HCT116 (cell line): ENCODE results near the gene EIF3A. TPM values are rescaled to one million over a fixed set of nuclear protein-coding genes. Genes with fewer than 3 reads are reported as not detected.

Experiments
- ATAC-seq: fragments of 200-7000 bp; cut with Tn5 transposase; 2 replicates; pipeline ENCODE4 v1.9.1; 2020; ENCODE audit warnings: mild to moderate bottlenecking, moderate library complexity
- BruUV-seq: library from RNA; stranded (reverse); fragments of 400-500 nt; replicated peaks from 2 replicates; lab custom pipeline; 2021; lab: Mats Ljungman, UMichigan
- CTCF ChIA-PET: fragments of 300-600 bp; sonication (Branson Sonifier 250); formaldehyde crosslinking; loops from one replicate; lab custom pipeline; 2021; ENCODE audit warnings: antibody characterized with exemption; lab: Charles Lee
- POLR2A ChIA-PET: fragments of 300-600, 350-600 bp; sonication (Branson Sonifier 250); formaldehyde crosslinking; loops from one replicate; lab custom pipeline; 2021; ENCODE audit warnings: antibody characterized with exemption; lab: Charles Lee
- RAD21 ChIA-PET, 2 experiments: fragments of 300-600 bp; sonication (Branson Sonifier 250); formaldehyde crosslinking; loops; one replicate each; lab custom pipeline; 2023; ENCODE audit warnings: low total read pairs in 2 of 2; ENCODE audit not compliant: uncharacterized antibody in 2 of 2, unreplicated experiment in 2 of 2, low non-redundant PET in 1 of 2; lab: Charles Lee
- DNase-seq: peaks from one replicate; pipeline ENCODE4 v3.0.0-alpha.2; 2010; ENCODE audit warnings: low read depth, low spot score
- H2AFZ ChIP-seq: fragments of 200-600 bp; shearing (Covaris generic), sonication (generic); 2 replicates; pipeline ENCODE4 v1.6.1; 2017; ENCODE audit warnings: low read depth, mixed run types, mixed read lengths, antibody characterized with exemption, low read length; ENCODE audit not compliant: poor library complexity, severe bottlenecking
- H3K27ac ChIP-seq: 2 replicates; pipeline ENCODE4 v1.5.1; 2012; ENCODE audit warnings: low read depth, low read length
- H3K27me3 ChIP-seq: fragments of 200-600 bp; sonication (generic); 2 replicates; pipeline ENCODE4 v1.6.1; 2016; ENCODE audit warnings: mixed run types, low read length, mixed read lengths; ENCODE audit not compliant: insufficient read depth
- H3K36me3 ChIP-seq, 2 experiments: fragments of 200-500 bp in 1 of 2; fragments of 200-600 bp in 1 of 2; sonication (Bioruptor generic) in 1 of 2; sonication (generic) in 1 of 2; 2 replicates each; pipeline versions ENCODE4 v1.5.1 to v1.6.1; 2014 to 2016; ENCODE audit warnings: low read length in 2 of 2, inconsistent platforms in 1 of 2, mixed read lengths in 1 of 2, mixed run types in 1 of 2; ENCODE audit not compliant: insufficient read depth in 2 of 2, control insufficient read depth in 1 of 2
- H3K4me1 ChIP-seq, 2 experiments: fragments of 200-600 bp in 1 of 2; sonication (generic) in 1 of 2; 2 replicates each; pipeline versions ENCODE4 v1.5.1 to v1.6.1; 2012 to 2017; ENCODE audit warnings: low read length in 2 of 2, inconsistent platforms in 1 of 2, mild to moderate bottlenecking in 1 of 2, mixed read lengths in 1 of 2, mixed run types in 1 of 2, moderate library complexity in 1 of 2; ENCODE audit not compliant: insufficient read depth in 2 of 2, control insufficient read depth in 1 of 2
- H3K4me2 ChIP-seq: fragments of 200-600 bp; sonication (generic); 2 replicates; pipeline ENCODE4 v1.6.1; 2017; ENCODE audit warnings: mixed run types, low read length, mixed read lengths
- H3K4me3 ChIP-seq, 2 experiments: fragments of 200-600 bp in 1 of 2; sonication (generic) in 1 of 2; replicated peaks in 1 of 2; 2 replicates each; pipeline ENCODE4 v1.5.1; 2011 to 2016; ENCODE audit warnings: low read length in 2 of 2, control low read depth in 1 of 2, low read depth in 1 of 2, mild to moderate bottlenecking in 1 of 2, mixed read lengths in 1 of 2, mixed run types in 1 of 2
- H3K79me2 ChIP-seq: fragments of 200-600 bp; sonication (generic); 2 replicates; pipeline ENCODE4 v1.6.1; 2017; ENCODE audit warnings: mild to moderate bottlenecking, mixed run types, low read length, moderate library complexity, mixed read lengths; ENCODE audit not compliant: insufficient read depth
- H3K9ac ChIP-seq: fragments of 200-600 bp; sonication (generic); 2 replicates; pipeline ENCODE4 v1.6.1; 2016; ENCODE audit warnings: low read length, mixed read lengths
- H3K9me2 ChIP-seq: fragments of 200-600 bp; sonication (generic), shearing (Covaris generic); 2 replicates; pipeline ENCODE4 v1.6.1; 2017; ENCODE audit warnings: mixed run types, mild to moderate bottlenecking, moderate library complexity; ENCODE audit not compliant: insufficient read depth
- H3K9me3 ChIP-seq, 2 experiments: fragments of 200-500 bp in 1 of 2; fragments of 200-600 bp in 1 of 2; sonication (Bioruptor generic) in 1 of 2; sonication (generic) in 1 of 2; 2 replicates each; pipeline ENCODE4 v1.6.1; 2014 to 2017; ENCODE audit warnings: low read length in 2 of 2, mixed read lengths in 2 of 2, inconsistent platforms in 1 of 2, low read depth in 1 of 2, mild to moderate bottlenecking in 1 of 2, mixed run types in 1 of 2, moderate library complexity in 1 of 2; ENCODE audit not compliant: control insufficient read depth in 1 of 2, insufficient read depth in 1 of 2
- H4K20me1 ChIP-seq: fragments of 200-600 bp; sonication (generic), shearing (Covaris generic); 2 replicates; pipeline ENCODE4 v1.6.1; 2017; ENCODE audit warnings: mixed run types, mild to moderate bottlenecking, moderate library complexity; ENCODE audit not compliant: insufficient read depth
- ATF3 ChIP-seq: IDR thresholded peaks from 2 replicates; pipeline ENCODE4 v1.6.1; 2012
- CBX3 ChIP-seq: IDR thresholded peaks from 2 replicates; pipeline ENCODE4 v1.6.1; 2012; ENCODE audit warnings: low read depth
- CEBPB ChIP-seq: IDR thresholded peaks from 2 replicates; pipeline ENCODE4 v1.6.1; 2012; ENCODE audit warnings: low read depth
- EGR1 ChIP-seq: IDR thresholded peaks from 2 replicates; pipeline ENCODE4 v1.6.1; 2012; ENCODE audit warnings: low read depth
- EZH2 ChIP-seq: fragments of 200-600 bp; sonication (generic); IDR thresholded peaks from 2 replicates; pipeline ENCODE4 v1.6.1; 2017; ENCODE audit warnings: antibody characterized with exemption, mixed run types
- EZH2phosphoT487 ChIP-seq: fragments of 200-600 bp; IDR thresholded peaks from 2 replicates; pipeline ENCODE4 v1.6.1; 2018; ENCODE audit warnings: antibody characterized with exemption, borderline replicate concordance
- JUND ChIP-seq: IDR thresholded peaks from 2 replicates; pipeline ENCODE4 v1.6.1; 2012
- POLR2A ChIP-seq: IDR thresholded peaks from 2 replicates; pipeline ENCODE4 v1.7.0; 2011; ENCODE audit warnings: borderline replicate concordance; ENCODE audit not compliant: insufficient read depth, insufficient read length; ENCODE audit errors: extremely low read depth
- POLR2AphosphoS5 ChIP-seq: IDR thresholded peaks from 2 replicates; pipeline ENCODE4 v1.6.1; 2011; ENCODE audit warnings: mild to moderate bottlenecking, low read depth, low read length, moderate library complexity
- RAD21 ChIP-seq: IDR thresholded peaks from 2 replicates; pipeline ENCODE4 v1.6.1; 2012; ENCODE audit warnings: low read depth, mild to moderate bottlenecking
- SIN3A ChIP-seq: IDR thresholded peaks from 2 replicates; pipeline ENCODE4 v1.6.1; 2012; ENCODE audit warnings: low read depth
- SRF ChIP-seq: IDR thresholded peaks from 2 replicates; pipeline ENCODE4 v1.6.1; 2012; ENCODE audit warnings: low read depth
- YY1 ChIP-seq: IDR thresholded peaks from 2 replicates; pipeline ENCODE4 v1.6.1; 2011; ENCODE audit warnings: low read length, low read depth, moderate library complexity, mild to moderate bottlenecking; ENCODE audit not compliant: insufficient replicate concordance; ENCODE audit errors: extremely low read depth
- ZBTB33 ChIP-seq: IDR thresholded peaks from 2 replicates; pipeline ENCODE4 v1.6.1; 2011; ENCODE audit warnings: mild to moderate bottlenecking, low read length, moderate library complexity; ENCODE audit not compliant: insufficient replicate concordance; ENCODE audit errors: extremely low read depth
- ZFX ChIP-seq: fragments of 450-650 bp; IDR thresholded peaks from 2 replicates; pipeline ENCODE4 v1.6.1; 2017
- intact Hi-C: fragments of 100-400 bp; cut with micrococcal nuclease; formaldehyde crosslinking; loops from 2 replicates; pipeline ENCODE4 v1.10.0; 2022
- total RNA-seq: library from RNA; stranded (reverse); gene quantifications from one replicate; pipeline ENCODE4 v1.2.1, GENCODE V29; 2021; ENCODE audit not compliant: unreplicated experiment
- TF ChIP-seq, protein P1 (sequence below): IDR thresholded peaks from 2 replicates; pipeline ENCODE4 v1.6.1; 2012

Gene EIF3A
- total RNA-seq, 1 experiment from 2014 or later = 271 TPM

DNA sequence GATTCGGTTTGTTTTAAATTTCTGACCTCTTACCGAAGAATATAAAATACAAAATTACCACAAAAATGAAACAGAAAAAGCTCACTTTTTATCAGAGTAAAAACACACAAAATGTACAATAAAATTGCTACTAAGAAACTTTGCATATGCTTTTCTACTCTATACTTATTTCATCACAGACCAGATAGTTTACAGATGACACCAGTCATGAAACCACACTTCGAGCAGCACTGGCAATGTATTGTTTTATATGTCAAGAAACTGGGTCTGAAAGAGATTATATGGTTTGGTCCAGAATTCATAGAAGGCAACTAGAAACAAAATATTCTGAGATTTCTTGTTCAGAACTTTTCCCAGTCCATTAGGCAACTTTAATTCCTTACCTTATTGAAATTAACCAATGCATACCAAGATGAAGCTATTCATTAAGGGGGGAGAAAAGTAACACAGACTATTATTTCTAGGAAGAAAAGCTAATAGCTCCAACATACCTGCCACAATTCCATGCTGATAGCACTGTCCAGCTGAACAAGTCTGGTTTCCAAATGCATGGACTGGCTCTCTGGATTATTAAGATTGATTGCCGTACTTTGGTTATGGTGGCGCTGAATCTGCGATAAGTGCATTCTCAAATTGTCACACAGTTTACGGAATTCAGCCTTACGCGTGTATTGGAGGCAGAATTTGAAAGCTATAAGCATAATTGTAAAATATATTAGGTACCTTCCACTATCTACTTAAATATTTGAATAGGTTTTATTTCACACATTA lies 10.0 kb downstream of the EIF3A start:
- Histone ChIP-seq H2AFZ (no peak overlapping the region), H3K9me2 (no peaks in the 10 kb centered on the region), H3K79me2 (peaks cover 100% of the 10 kb centered on the region), H3K4me2 (no peak overlapping the region), H3K36me3 (peaks cover 65 to 83% of the 10 kb centered on the region in 2 experiments), H3K27ac (no peak overlapping the region), H3K4me1 (no peaks in the 10 kb centered on the region), H3K4me3 (no peak overlapping the region), H3K9me3 (no peaks in the 10 kb centered on the region), H3K27me3 (no peaks in the 10 kb centered on the region), H4K20me1 (peaks cover 63% of the 10 kb centered on the region), H3K9ac (no peak overlapping the region)
- ATAC-seq = no peak
- ChIA-PET POLR2A (no interaction called here), RAD21 (no interaction called here), CTCF (no interaction called here)
- no TSS peak for BruUV-seq
- no peak for TF ChIP-seq SRF
- no peak for TF ChIP-seq CEBPB
- TF ChIP-seq, protein P1, sequence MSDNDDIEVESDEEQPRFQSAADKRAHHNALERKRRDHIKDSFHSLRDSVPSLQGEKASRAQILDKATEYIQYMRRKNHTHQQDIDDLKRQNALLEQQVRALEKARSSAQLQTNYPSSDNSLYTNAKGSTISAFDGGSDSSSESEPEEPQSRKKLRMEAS = no peak
- TF ChIP-seq EZH2phosphoT487 = no peak
- no peak for TF ChIP-seq POLR2AphosphoS5
- TF ChIP-seq CBX3 = no peak
- TF ChIP-seq YY1 = no peak
- TF ChIP-seq ATF3 = no peak
- no peak for TF ChIP-seq EGR1
- no peak for TF ChIP-seq POLR2A
- no peak for TF ChIP-seq RAD21
- no peak for TF ChIP-seq ZFX
- TF ChIP-seq SIN3A = no peak
- no peak for TF ChIP-seq JUND
- no peak for TF ChIP-seq EZH2
- no peak for TF ChIP-seq ZBTB33
- no peak for DNase-seq
- intact Hi-C loops = loop anchor here (5.0 kb wide), 1 partner anchor 33 kb away; no protein-coding TSS in a partner anchor
